IMR-90 (cell line): ENCODE data around the gene LEMD3. TPM values are rescaled to one million over a fixed set of nuclear protein-coding genes. Genes with fewer than 3 reads are reported as not detected.

ENCODE experiments used
- ATAC-seq: fragments of 200-7000 bp; cut with Tn5 transposase; 2 replicates; pipeline ENCODE4 v1.9.1; 2020; ENCODE audit warnings: low read depth, mild to moderate bottlenecking, moderate library complexity
- BruUV-seq: library from RNA; stranded (reverse); fragments of 400-500 nt; replicated peaks from 2 replicates; lab custom pipeline; 2021; lab: Mats Ljungman, UMichigan
- CTCF ChIA-PET: fragments of 300-600 bp; formaldehyde crosslinking; extraction: SDS; loops from one replicate; lab custom pipeline; 2021; ENCODE audit warnings: antibody characterized with exemption; lab: Yijun Ruan, JAX
- POLR2A ChIA-PET: fragments of 300-600 bp; sonication (Branson Sonifier 250); formaldehyde crosslinking; loops from one replicate; lab custom pipeline; 2022; ENCODE audit warnings: antibody characterized with exemption; ENCODE audit not compliant: unreplicated experiment; lab: Charles Lee
- DNase-seq: peaks from one replicate; pipeline ENCODE4 v3.0.0; 2013
- H2AFZ ChIP-seq: replicated peaks from 2 replicates; pipeline ENCODE3; 2013; ENCODE audit warnings: low read length, mild to moderate bottlenecking; ENCODE audit not compliant: poor library complexity
- H2AK5ac ChIP-seq: 2 replicates; pipeline ENCODE4 v1.6.1; 2013; ENCODE audit warnings: low read depth, low read length, inconsistent platforms
- H2AK9ac ChIP-seq: replicated peaks from 2 replicates; pipeline ENCODE3; 2013; ENCODE audit warnings: mild to moderate bottlenecking, low read depth, low read length, moderate library complexity; ENCODE audit not compliant: poor library complexity
- H2BK120ac ChIP-seq: 2 replicates; pipeline ENCODE4 v1.6.1; 2013; ENCODE audit warnings: low read depth, low read length, inconsistent platforms
- H2BK15ac ChIP-seq: 3 replicates; pipeline ENCODE4 v1.6.1; 2013; ENCODE audit warnings: low read depth, low read length, inconsistent platforms
- H2BK20ac ChIP-seq: 2 replicates; pipeline ENCODE4 v1.6.1; 2013; ENCODE audit warnings: low read depth, mild to moderate bottlenecking, inconsistent platforms, low read length, moderate library complexity
- H2BK5ac ChIP-seq: 2 replicates; pipeline ENCODE4 v1.6.1; 2013; ENCODE audit warnings: mild to moderate bottlenecking, low read depth, low read length, inconsistent platforms; ENCODE audit not compliant: poor library complexity, severe bottlenecking
- H3K14ac ChIP-seq: replicated peaks from 2 replicates; pipeline ENCODE4 v1.6.1; 2013; ENCODE audit warnings: low read depth, low read length, inconsistent platforms
- H3K18ac ChIP-seq: 2 replicates; pipeline ENCODE4 v1.6.1; 2013; ENCODE audit warnings: low read depth, low read length, control low read depth
- H3K23ac ChIP-seq: 2 replicates; pipeline ENCODE4 v1.6.1; 2013; ENCODE audit warnings: low read depth, low read length, inconsistent platforms
- H3K27ac ChIP-seq: 2 replicates; pipeline ENCODE4 v1.5.1; 2013; ENCODE audit warnings: mild to moderate bottlenecking, control low read depth, low read length; ENCODE audit not compliant: insufficient read depth
- H3K27me3 ChIP-seq: 2 replicates; pipeline ENCODE4 v1.6.1; 2013; ENCODE audit warnings: low read length; ENCODE audit not compliant: control insufficient read depth, insufficient read depth
- H3K36me3 ChIP-seq: 2 replicates; pipeline ENCODE4 v1.6.1; 2013; ENCODE audit warnings: low read length, mixed read lengths; ENCODE audit not compliant: control insufficient read depth, insufficient read depth
- H3K4ac ChIP-seq: 2 replicates; pipeline ENCODE4 v1.6.1; 2013; ENCODE audit warnings: low read depth, low read length, inconsistent platforms
- H3K4me1 ChIP-seq: 2 replicates; pipeline ENCODE4 v1.6.1; 2013; ENCODE audit warnings: low read length, mixed read lengths; ENCODE audit not compliant: control insufficient read depth, insufficient read depth
- H3K4me2 ChIP-seq: 2 replicates; pipeline ENCODE4 v1.6.1; 2013; ENCODE audit warnings: low read depth, mild to moderate bottlenecking, control low read depth, low read length, moderate library complexity
- H3K4me3 ChIP-seq: 2 replicates; pipeline ENCODE4 v1.5.1; 2013; ENCODE audit warnings: low read depth, mild to moderate bottlenecking, control low read depth, low read length, moderate library complexity; ENCODE audit not compliant: insufficient read depth
- H3K56ac ChIP-seq: 2 replicates; pipeline ENCODE4 v1.6.1; 2013; ENCODE audit warnings: low read length, inconsistent platforms; ENCODE audit not compliant: insufficient read depth; ENCODE audit errors: extremely low read depth
- H3K79me1 ChIP-seq, 2 experiments: 2 replicates each; pipeline ENCODE4 v1.6.1; 2013; ENCODE audit warnings: low read length in 2 of 2, inconsistent platforms in 1 of 2, low read depth in 1 of 2
- H3K9ac ChIP-seq: 2 replicates; pipeline ENCODE4 v1.6.1; 2013; ENCODE audit warnings: low read depth, low read length, control low read depth
- H3K9me1 ChIP-seq: 2 replicates; pipeline ENCODE4 v1.6.1; 2013; ENCODE audit warnings: low read length, inconsistent platforms; ENCODE audit not compliant: insufficient read depth
- H3K9me3 ChIP-seq: 2 replicates; pipeline ENCODE4 v1.6.1; 2013; ENCODE audit warnings: low read length; ENCODE audit not compliant: control insufficient read depth, insufficient read depth
- H4K20me1 ChIP-seq: 2 replicates; pipeline ENCODE4 v1.6.1; 2013; ENCODE audit warnings: low read length, inconsistent platforms; ENCODE audit not compliant: insufficient read depth
- H4K5ac ChIP-seq: 2 replicates; pipeline ENCODE4 v1.6.1; 2013; ENCODE audit warnings: mild to moderate bottlenecking, low read depth, low read length, control low read depth
- H4K8ac ChIP-seq, 2 experiments: 2 replicates each; pipeline ENCODE4 v1.6.1; 2013; ENCODE audit warnings: low read depth in 2 of 2, low read length in 2 of 2, control low read depth in 1 of 2, inconsistent platforms in 1 of 2
- H4K91ac ChIP-seq: 2 replicates; pipeline ENCODE4 v1.6.1; 2013; ENCODE audit warnings: low read depth, low read length, inconsistent platforms; ENCODE audit not compliant: insufficient read depth
- BHLHE40 ChIP-seq: fragments of 150-350 bp; IDR thresholded peaks from 2 replicates; pipeline ENCODE4 v1.6.1; 2016; ENCODE audit warnings: mild to moderate bottlenecking, low read depth, low read length
- CTCF ChIP-seq: conservative IDR thresholded peaks from 2 replicates; pipeline ENCODE4 v1.5.1; 2012; ENCODE audit warnings: mild to moderate bottlenecking, low read depth, low read length, improper control_type of control experiment
- ELK1 ChIP-seq: fragments of 150-350 bp; IDR thresholded peaks from 2 replicates; pipeline ENCODE4 v1.6.1; 2016; ENCODE audit warnings: low read depth, mild to moderate bottlenecking, low read length, moderate library complexity, borderline replicate concordance
- FOS ChIP-seq: fragments of 150-350 bp; IDR thresholded peaks from 2 replicates; pipeline ENCODE4 v1.6.1; 2016; ENCODE audit warnings: low read depth, low read length
- MAFK ChIP-seq: IDR thresholded peaks from 2 replicates; pipeline ENCODE4 v1.6.1; 2012; ENCODE audit warnings: low read depth, low read length, improper control_type of control experiment
- MAZ ChIP-seq: IDR thresholded peaks from 2 replicates; pipeline ENCODE4 v1.6.1; 2012; ENCODE audit warnings: low read depth, mild to moderate bottlenecking, low read length, improper control_type of control experiment, moderate library complexity, borderline replicate concordance
- MXI1 ChIP-seq: IDR thresholded peaks from 2 replicates; pipeline ENCODE4 v1.6.1; 2012; ENCODE audit warnings: low read depth, mild to moderate bottlenecking, low read length, moderate library complexity, borderline replicate concordance
- NFE2L2 ChIP-seq: fragments of 150-350 bp; IDR thresholded peaks from 2 replicates; pipeline ENCODE4 v1.6.1; 2016; ENCODE audit warnings: low read depth, mild to moderate bottlenecking, low read length
- RAD21 ChIP-seq: IDR thresholded peaks from 2 replicates; pipeline ENCODE4 v1.6.1; 2012; ENCODE audit warnings: low read length, improper control_type of control experiment
- RCOR1 ChIP-seq: IDR thresholded peaks from 2 replicates; pipeline ENCODE4 v1.6.1; 2012; ENCODE audit warnings: mild to moderate bottlenecking, low read length, improper control_type of control experiment; ENCODE audit not compliant: insufficient replicate concordance
- RFX5 ChIP-seq: IDR thresholded peaks from 2 replicates; pipeline ENCODE4 v1.8.0; 2012; ENCODE audit warnings: low read depth, mild to moderate bottlenecking, low read length, moderate library complexity
- SMC3 ChIP-seq: fragments of 150-350 bp; IDR thresholded peaks from 2 replicates; pipeline ENCODE4 v1.6.1; 2016; ENCODE audit warnings: low read depth, mild to moderate bottlenecking, antibody characterized with exemption, low read length, moderate library complexity
- USF2 ChIP-seq: fragments of 150-350 bp; IDR thresholded peaks from 2 replicates; pipeline ENCODE4 v1.6.1; 2017; ENCODE audit warnings: mild to moderate bottlenecking, antibody characterized with exemption, low read length, low read depth
- WGBS, 2 experiments: methylation state at CpG; one replicate each; pipeline versions ENCODE4 v1.1.5 to v1.1.7; 2013; ENCODE audit warnings: missing lambda C conversion rate in 2 of 2; ENCODE audit not compliant: insufficient read length in 1 of 2; ENCODE audit errors: extremely low coverage in 2 of 2; 5-methylcytosine and 5-hydroxymethylcytosine counted together
- dilution Hi-C: fragments of 300-500 bp; cut with HindIII; formaldehyde crosslinking; loops from one replicate; pipeline ENCODE4 v1.14.3; 2018; ENCODE audit warnings: low sequenced_read_pairs; ENCODE audit not compliant: unreplicated experiment
- in situ Hi-C: fragments of 300-500 bp; cut with MboI; formaldehyde crosslinking; loops from 3 replicates; pipeline ENCODE4 v1.14.3; 2019; ENCODE audit warnings: low sequenced_read_pairs, inconsistent platforms, mixed read lengths
- intact Hi-C: fragments of 100-400 bp; cut with micrococcal nuclease; formaldehyde crosslinking; loops from 2 replicates; pipeline ENCODE4 v1.10.0; 2022
- polyA plus RNA-seq, 3 experiments: library from polyadenylated mRNA; depleted of rRNA; stranded (reverse); fragments of >200 nt; gene quantifications; 2 replicates each; pipeline ENCODE4 v1.2.3, GENCODE V29; 2012; ENCODE audit warnings: low replicate concordance in 1 of 3
- total RNA-seq: library from RNA; depleted of rRNA; stranded (reverse); fragments of >200 nt; gene quantifications from 2 replicates; pipeline ENCODE4 v1.2.3, GENCODE V29; 2012

LEMD3 gene
- total and polyA plus RNA-seq, 2 of the 4 experiments (the other 2 are of a cell fraction), result 5.5 to 9.9 TPM

GRCh38 chr12:65189028-65189718 lies 19.8 kb downstream of the LEMD3 start:
- Histone ChIP-seq H2BK20ac (no peak overlapping the region), H3K4me2 (no peak overlapping the region), H3K27ac (no peak overlapping the region), H3K36me3 (no peaks in the 10 kb centered on the region; the same call in 1 of the 2 replicates), H3K4ac (no peak overlapping the region), H3K79me1 (peaks cover 18 to 46% of the 10 kb centered on the region in 2 experiments), H2AFZ (no peak overlapping the region), H4K5ac (no peak overlapping the region), H2BK15ac (no peak overlapping the region), H4K8ac (no peak overlapping the region), H3K23ac (no peak overlapping the region), H3K9me3 (no peaks in the 10 kb centered on the region), H3K9me1 (peaks cover 3% of the 10 kb centered on the region; the same call in 1 of the 2 replicates), H2AK9ac (no peak overlapping the region), H2BK5ac (no peak overlapping the region), H3K9ac (no peak overlapping the region), H3K27me3 (no peaks in the 10 kb centered on the region), H2AK5ac (no peak overlapping the region), H3K56ac (no peak overlapping the region), H4K91ac (no peak overlapping the region), H3K4me1 (no peaks in the 10 kb centered on the region), H2BK120ac (no peak overlapping the region), H4K20me1 (peaks cover 25% of the 10 kb centered on the region; the same call in 1 of the 2 replicates), H3K14ac (no peak overlapping the region), H3K18ac (no peak overlapping the region), H3K4me3 (no peak overlapping the region)
- intact Hi-C loops (no loop called here), in situ Hi-C loops (no loop called here), dilution Hi-C loops (no loop called here)
- ChIA-PET POLR2A (no interaction called here), CTCF (no interaction called here)
- TF ChIP-seq CTCF (no peak), RAD21 (no peak), BHLHE40 (no peak), SMC3 (no peak), RFX5 (no peak), MXI1 (no peak), NFE2L2 (no peak), RCOR1 (no peak), ELK1 (no peak), MAFK (no peak), USF2 (no peak), MAZ (no peak), FOS (no peak)
- no peak for DNase-seq
- BruUV-seq, result no TSS peak
- no peak for ATAC-seq
- WGBS, 2 experiments, result no CpG with 5 or more reads among the region's 4 CpGs
